Measurements from ENCODE around the gene LRRC56. TPM values are rescaled to one million over a fixed set of nuclear protein-coding genes. Genes with fewer than 3 reads are reported as not detected.
A peak's percentile ranks its signal among the peaks of the same experiment; 100 is the strongest.

Gene LRRC56
- total RNA-seq, 1 experiment from 2014 or later: 0.08 TPM

- Histone ChIP-seq H3K27ac (peak overlapping the region; percentile 57), H3K9me3 (replicated peaks) (no peaks in the 10 kb centered on the region), H3K4me1 (peaks cover 17% of the 10 kb centered on the region), H3K36me3 (peaks cover 8% of the 10 kb centered on the region), H3K27me3 (no peaks in the 10 kb centered on the region), H3K4me3 (peak overlapping the region; percentile 18)
- DNase-seq: peak; percentile 37 to 45
These were observed 9.0 kb upstream of the LRRC56 start for GRCh38 chr11:528166-528814.

DNA sequence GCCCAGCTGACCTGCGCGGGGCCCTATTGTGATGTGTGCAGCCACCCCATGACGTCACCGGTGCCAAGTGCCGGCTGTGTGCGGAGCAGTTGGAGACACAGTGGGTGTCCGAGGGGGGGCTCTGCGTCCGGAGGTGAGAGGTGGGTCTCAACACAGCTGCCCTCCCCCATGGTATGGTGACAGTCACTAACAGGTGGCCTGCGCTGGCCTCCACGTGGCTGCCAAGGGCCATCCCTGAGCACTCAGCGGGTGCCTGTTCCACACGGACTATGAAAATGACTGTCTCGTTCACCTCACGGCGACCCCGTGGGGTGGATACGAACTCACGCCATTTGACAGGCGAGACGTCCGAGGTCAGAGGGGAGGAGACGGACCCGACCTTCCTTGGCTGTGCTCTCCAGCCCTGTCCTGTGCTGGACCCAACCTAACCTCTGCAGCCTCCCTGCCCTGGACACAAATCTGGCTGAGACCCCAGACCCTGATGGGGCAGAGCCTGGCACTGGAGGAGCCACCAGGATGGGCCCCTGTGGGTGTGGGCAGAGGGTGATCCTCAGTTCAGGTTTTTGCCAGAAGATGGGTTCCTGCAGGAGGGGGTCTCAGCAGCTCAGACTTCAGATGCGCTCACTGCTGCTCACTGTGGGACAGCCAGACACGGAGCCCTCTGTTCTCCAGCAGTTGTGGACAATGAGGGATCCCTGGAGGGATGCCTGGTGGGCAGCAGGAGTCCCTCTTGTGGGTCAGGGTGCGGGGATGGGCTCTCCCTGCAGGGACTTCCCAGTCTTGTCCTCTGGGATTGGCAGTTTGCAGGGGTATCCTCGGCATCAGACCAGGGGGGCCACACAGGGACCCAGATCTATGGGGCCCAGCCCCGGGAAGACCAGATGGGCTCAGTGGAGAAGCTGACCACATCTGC, 8.3 kb upstream of the LRRC56 start:
- peak; percentile 90 to 92 for DNase-seq
- peak overlapping the region; percentile 18 for H3K4me3 ChIP-seq
- no peaks in the 10 kb centered on the region for H3K27me3 ChIP-seq
- H3K27ac ChIP-seq: peak overlapping the region; percentile 57
- peaks cover 12% of the 10 kb centered on the region for H3K36me3 ChIP-seq
- H3K4me1 ChIP-seq: peaks cover 17% of the 10 kb centered on the region
- no peaks in the 10 kb centered on the region for H3K9me3 ChIP-seq (replicated peaks)

DNA sequence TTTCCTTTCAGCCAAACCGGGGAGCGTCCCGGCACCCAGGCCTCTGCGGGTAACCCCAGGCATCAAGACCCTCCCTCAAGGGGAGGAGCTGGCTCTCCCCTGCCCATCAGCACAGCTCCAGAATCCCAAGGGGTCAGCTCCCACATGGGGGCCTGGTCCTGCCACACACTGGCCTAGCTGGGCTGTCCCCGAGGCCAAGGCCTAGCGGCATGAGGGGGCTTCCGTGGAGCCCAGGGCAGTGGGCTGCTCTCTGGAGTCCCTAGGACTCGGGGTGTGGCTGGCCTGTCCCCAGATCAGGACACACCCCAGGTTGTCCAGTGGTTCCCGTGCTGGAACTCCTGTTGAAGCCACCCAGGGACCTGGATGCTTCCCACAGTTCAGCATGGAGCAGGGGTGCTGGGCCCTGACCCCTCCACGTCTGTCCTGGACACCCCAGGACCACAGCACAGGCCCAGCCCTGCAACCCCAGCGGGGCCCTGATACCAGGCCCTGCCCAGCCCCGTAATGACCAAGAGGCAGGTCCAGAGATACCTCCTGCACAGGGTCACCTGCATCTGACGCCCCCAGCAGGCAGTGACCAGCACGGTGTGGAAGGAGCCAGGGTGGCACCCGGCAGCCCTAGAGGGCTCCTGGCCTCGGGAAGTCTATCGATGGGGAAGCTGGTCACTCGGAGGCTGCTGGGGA, 7.5 kb upstream of the LRRC56 start:
- Histone ChIP-seq H3K4me1 (peaks cover 17% of the 10 kb centered on the region), H3K9me3 (replicated peaks) (no peaks in the 10 kb centered on the region), H3K4me3 (no peak overlapping the region), H3K36me3 (peaks cover 12% of the 10 kb centered on the region), H3K27me3 (no peaks in the 10 kb centered on the region), H3K27ac (no peak overlapping the region)
- DNase-seq: no peak

- peaks cover 17% of the 10 kb centered on the region for H3K4me1 ChIP-seq
- no peak overlapping the region for H3K4me3 ChIP-seq
- DNase-seq: no peak
These were observed 6.1 kb upstream of the LRRC56 start for GRCh38 chr11:530960-531831.

GRCh38 chr11:531919-532526, 5.3 kb upstream of the LRRC56 start:
- H3K27ac ChIP-seq: no peak overlapping the region
- H3K4me3 ChIP-seq: no peak overlapping the region
- H3K27me3 ChIP-seq: no peaks in the 10 kb centered on the region
- H3K36me3 ChIP-seq: peaks cover 12% of the 10 kb centered on the region
- H3K9me3 ChIP-seq (replicated peaks): no peaks in the 10 kb centered on the region
- peaks cover 17% of the 10 kb centered on the region for H3K4me1 ChIP-seq
- DNase-seq: no peak

More at GRCh38 chr11:530960-531831, 6.1 kb upstream of the LRRC56 start:
- no peak overlapping the region for H3K27ac ChIP-seq
- H3K9me3 ChIP-seq (replicated peaks): no peaks in the 10 kb centered on the region
- no peaks in the 10 kb centered on the region for H3K27me3 ChIP-seq
- H3K36me3 ChIP-seq: peaks cover 12% of the 10 kb centered on the region

DNA sequence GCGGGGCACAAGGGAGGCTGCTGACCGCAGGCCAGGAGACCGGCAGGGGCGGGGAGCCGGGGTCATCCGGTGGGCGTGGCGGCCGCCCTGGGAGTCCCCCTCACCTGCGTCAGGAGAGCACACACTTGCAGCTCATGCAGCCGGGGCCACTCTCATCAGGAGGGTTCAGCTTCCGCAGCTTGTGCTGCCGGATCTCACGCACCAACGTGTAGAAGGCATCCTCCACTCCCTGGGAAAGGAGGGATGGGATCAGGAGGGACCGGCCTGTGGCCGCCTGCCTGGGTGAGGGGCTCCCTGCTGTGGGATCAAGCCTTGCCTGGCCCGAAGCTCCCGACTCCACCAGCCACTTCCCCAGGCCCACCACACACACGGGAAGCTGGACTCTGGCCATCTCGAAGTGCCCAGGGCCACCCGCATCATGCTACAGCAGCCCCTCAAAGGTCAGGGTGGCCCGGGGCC, 4.8 kb upstream of the LRRC56 start:
- DNase-seq: no peak
- Histone ChIP-seq H3K9me3 (replicated peaks) (no peaks in the 10 kb centered on the region), H3K4me1 (peaks cover 17% of the 10 kb centered on the region), H3K27ac (no peak overlapping the region), H3K36me3 (peaks cover 12% of the 10 kb centered on the region), H3K4me3 (no peak overlapping the region), H3K27me3 (no peaks in the 10 kb centered on the region)

- Histone ChIP-seq H3K4me1 (peaks cover 16% of the 10 kb centered on the region), H3K9me3 (replicated peaks) (no peaks in the 10 kb centered on the region), H3K4me3 (no peak overlapping the region), H3K27ac (no peak overlapping the region), H3K27me3 (no peaks in the 10 kb centered on the region), H3K36me3 (peaks cover 12% of the 10 kb centered on the region)
- no peak for DNase-seq
These were observed 4.2 kb upstream of the LRRC56 start for GRCh38 chr11:532986-533585.

DNA sequence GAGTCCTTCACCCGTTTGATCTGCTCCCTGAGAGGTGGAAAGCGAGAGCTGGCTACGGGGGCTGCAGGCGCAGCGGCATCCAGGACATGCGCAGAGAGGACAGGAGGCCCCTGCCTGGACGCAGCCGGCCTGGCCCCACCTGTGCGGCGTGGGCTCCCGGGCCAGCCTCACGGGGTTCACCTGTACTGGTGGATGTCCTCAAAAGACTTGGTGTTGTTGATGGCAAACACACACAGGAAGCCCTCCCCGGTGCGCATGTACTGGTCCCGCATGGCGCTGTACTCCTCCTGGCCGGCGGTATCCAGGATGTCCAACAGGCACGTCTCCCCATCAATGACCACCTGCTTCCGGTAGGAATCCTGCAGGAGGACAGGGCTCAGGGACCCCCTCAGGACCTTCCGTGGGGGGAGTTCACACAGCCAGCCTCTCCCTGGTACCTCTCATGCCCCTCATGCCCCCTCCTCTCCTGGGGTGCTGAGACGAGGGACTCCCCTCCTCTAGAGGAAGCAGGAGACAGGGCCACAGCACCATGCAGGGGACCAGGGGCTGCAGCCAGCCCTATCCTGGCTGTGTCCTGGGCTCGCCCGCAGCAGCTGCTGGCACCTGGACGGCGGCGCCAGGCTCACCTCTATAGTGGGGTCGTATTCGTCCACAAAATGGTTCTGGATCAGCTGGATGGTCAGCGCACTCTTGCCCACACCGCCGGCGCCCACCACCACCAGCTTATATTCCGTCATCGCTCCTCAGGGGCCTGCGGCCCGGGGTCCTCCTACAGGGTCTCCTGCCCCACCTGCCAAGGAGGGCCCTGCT, 3.5 kb upstream of the LRRC56 start:
- Histone ChIP-seq H3K36me3 (peaks cover 12% of the 10 kb centered on the region), H3K27me3 (no peaks in the 10 kb centered on the region), H3K9me3 (replicated peaks) (no peaks in the 10 kb centered on the region), H3K4me1 (peaks cover 10% of the 10 kb centered on the region), H3K4me3 (no peak overlapping the region; the same call in 1 of the 2 replicates), H3K27ac (no peak overlapping the region)
- DNase-seq: no peak

- no peaks in the 10 kb centered on the region for H3K9me3 ChIP-seq (replicated peaks)
- no peak overlapping the region for H3K27ac ChIP-seq
- peak overlapping the region; percentile 79 for H3K4me3 ChIP-seq
- peaks cover 2% of the 10 kb centered on the region for H3K4me1 ChIP-seq
- peak in 1 of 2 experiments; percentile 35 for DNase-seq
- peaks cover 12% of the 10 kb centered on the region for H3K36me3 ChIP-seq
- no peaks in the 10 kb centered on the region for H3K27me3 ChIP-seq
These were observed 2.7 kb upstream of the LRRC56 start for GRCh38 chr11:534396-535209.

DNA sequence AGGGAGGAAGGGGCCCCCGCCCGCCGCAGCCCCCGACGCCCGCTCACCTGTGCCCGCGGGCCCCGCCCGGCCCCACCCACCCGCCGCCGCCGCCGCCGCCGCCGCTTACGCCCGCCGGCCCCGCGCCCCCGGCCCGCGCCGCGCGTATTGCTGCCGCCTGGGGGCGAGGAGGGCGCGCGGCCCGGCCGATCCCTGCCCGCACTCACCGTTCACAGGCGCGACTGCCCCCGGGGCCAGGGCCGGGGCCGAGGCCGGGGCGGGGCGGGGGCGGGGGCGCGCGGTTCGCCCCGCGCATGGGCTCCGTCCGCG, 2.2 kb upstream of the LRRC56 start:
- Histone ChIP-seq H3K27ac (no peak overlapping the region), H3K4me1 (no peaks in the 10 kb centered on the region), H3K4me3 (peak overlapping the region; percentile 79), H3K36me3 (peaks cover 12% of the 10 kb centered on the region), H3K27me3 (no peaks in the 10 kb centered on the region), H3K9me3 (replicated peaks) (no peaks in the 10 kb centered on the region)
- DNase-seq: no peak

DNA sequence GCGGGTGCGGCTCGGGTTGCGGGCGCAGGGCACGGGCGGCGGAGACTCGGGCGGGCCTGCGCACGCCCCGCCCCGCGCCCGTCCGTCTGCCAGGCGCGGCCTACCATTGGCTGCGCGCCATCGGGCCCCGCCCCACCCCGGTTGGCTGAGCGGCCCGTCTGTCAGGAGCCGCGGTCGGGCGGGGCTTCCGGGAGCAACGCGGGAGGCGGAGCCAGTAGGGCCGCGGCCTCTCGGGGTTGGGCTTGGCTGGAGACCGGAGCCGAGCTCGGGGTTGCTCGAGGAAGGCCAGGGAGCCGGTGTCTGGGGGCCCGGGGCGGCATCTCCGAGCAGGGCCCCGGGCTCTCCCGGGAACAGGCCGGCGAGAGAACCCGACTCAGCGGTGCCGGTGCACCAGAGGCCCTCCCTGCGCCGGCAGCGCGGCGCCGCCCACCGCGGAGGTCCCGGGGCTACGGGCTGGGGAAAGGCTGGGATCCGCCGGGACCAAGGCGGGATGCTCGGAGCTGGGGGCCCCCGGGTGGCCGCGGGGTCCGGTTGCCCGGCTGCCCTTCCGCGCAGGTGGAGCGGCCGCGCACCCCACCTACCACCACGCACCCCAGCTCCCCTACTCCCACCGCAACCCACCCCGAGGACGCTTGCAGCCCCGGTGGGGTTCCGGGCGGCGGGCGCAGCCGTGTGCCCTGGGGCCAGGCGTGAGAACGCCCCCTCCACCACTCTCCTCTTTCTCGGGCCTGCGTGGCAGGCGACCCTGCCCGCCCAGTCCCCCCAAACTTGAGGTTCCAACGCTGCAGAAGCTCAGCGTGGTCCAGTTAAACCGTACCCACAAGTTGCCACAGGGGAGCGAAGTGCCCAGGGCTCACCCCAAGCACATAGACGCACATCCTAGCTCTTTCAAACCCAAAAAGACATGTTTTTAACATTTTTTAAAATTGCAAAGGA, 1.5 kb upstream of the LRRC56 start, which contains the start of gene HRAS:
Gene HRAS (minus strand): TSS at position 58 of the 936 bp plus-strand sequence.
- peak within 1 kb of the TSS; percentile 79 for H3K4me3 ChIP-seq
- DNase-seq: peak; percentile 91 to 94
- peak within 1 kb of the TSS; percentile 20; the same call in 1 of the 2 replicates for H3K27ac ChIP-seq
- no peaks in the 10 kb centered on the region for H3K9me3 ChIP-seq (replicated peaks)
- H3K36me3 ChIP-seq: peaks cover 12% of the 10 kb centered on the region
- no peaks in the 10 kb centered on the region for H3K27me3 ChIP-seq
- no peaks in the 10 kb centered on the region for H3K4me1 ChIP-seq
